ENCODE data around the gene BSND. TPM values are rescaled to one million over a fixed set of nuclear protein-coding genes. Genes with fewer than 3 reads are reported as not detected.

Gene BSND
- total and polyA plus RNA-seq, 9 of the 15 experiments (the other 6 are each of a cell fraction or from before 2014, with no cell fraction given) = not detected

DNA sequence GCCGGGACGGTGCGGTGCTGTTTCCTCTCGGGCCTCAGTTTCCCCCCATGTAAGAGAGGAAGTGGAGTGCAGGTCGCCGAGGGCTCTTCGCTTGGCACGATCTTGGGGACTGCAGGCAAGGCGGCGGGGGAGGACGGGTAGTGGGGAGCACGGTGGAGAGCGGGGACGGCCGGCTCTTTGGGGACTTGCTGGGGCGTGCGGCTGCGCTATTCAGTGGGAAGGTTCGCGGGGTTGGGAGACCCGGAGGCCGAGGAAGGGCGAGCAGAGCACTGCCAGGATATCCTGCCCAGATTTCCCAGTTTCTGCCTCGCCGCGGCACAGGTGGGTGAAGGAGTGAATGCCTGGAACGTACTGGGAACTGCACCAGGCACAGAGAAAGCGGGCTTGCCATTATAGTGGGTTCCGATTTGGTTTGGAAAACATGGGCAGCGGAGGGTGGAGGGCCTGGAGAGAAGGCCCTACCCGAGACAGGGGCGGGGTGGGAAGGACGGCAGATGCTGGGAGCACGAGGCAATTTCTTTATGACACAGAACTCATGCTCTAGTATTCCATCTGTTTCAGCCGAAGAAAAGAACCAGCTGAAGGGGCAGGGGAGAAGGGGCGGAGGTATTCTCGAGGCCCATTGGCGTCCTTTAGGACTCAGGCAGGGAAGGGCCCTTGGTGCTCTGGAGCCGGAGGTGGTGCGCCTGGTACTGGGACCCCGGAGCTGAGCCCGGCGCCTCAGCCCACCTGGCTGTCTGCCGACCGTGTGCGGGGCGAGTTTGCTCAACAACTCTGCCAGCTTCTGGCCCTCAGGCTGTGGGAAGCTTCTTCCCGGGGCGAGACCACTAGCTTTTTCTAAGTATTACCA is 41.6 kb downstream of the BSND start (continued):
- TF ChIP-seq MGA (IDR thresholded peaks at IDR 0.05) = peak; percentile 14; the same call in 1 of the 2 replicates
- TF ChIP-seq ZNF263 (CRISPR knock-in tag; IDR thresholded peaks at IDR 0.05; ENCODE audit: borderline replicate concordance) = peak; percentile 98
- TF ChIP-seq SRSF3 (IDR thresholded peaks at IDR 0.05; ENCODE audit: insufficient read depth, low read length) = no peak
- peak in 1 of 2 experiments; percentile 54 for TF ChIP-seq E2F6 (IDR thresholded peaks at IDR 0.05; ENCODE audit: borderline replicate concordance in 1 of 2, extremely low read depth in 1 of 2, insufficient read depth in 1 of 2, insufficient read length in 1 of 2, low read depth in 1 of 2, low read length in 1 of 2, poor library complexity in 1 of 2, severe bottlenecking in 1 of 2)
- 0 out of 2 replicates have a peak, but pooled peaks have one; percentile 6 for TF ChIP-seq CBX1 (IDR thresholded peaks at IDR 0.05; ENCODE audit: low read depth)
- TF ChIP-seq, protein P1, sequence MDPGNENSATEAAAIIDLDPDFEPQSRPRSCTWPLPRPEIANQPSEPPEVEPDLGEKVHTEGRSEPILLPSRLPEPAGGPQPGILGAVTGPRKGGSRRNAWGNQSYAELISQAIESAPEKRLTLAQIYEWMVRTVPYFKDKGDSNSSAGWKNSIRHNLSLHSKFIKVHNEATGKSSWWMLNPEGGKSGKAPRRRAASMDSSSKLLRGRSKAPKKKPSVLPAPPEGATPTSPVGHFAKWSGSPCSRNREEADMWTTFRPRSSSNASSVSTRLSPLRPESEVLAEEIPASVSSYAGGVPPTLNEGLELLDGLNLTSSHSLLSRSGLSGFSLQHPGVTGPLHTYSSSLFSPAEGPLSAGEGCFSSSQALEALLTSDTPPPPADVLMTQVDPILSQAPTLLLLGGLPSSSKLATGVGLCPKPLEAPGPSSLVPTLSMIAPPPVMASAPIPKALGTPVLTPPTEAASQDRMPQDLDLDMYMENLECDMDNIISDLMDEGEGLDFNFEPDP (CRISPR knock-in tag; IDR thresholded peaks at IDR 0.05) = no peak
- TF ChIP-seq HES1 (IDR thresholded peaks at IDR 0.05; ENCODE audit: low read depth) = no peak
- TF ChIP-seq NRF1 (conservative IDR thresholded peaks at IDR 0.05 in 1 of 2, IDR thresholded peaks at IDR 0.05 in 1 of 2) = 0 out of 4 replicates have a peak, but pooled peaks of 1 of the 2 experiments have one; percentile 12
- no peak for TF ChIP-seq ZC3H4 (CRISPR knock-in tag; IDR thresholded peaks at IDR 0.05; ENCODE audit: borderline replicate concordance)
- peak; percentile 23; the same call in 1 of the 2 replicates for TF ChIP-seq BCOR (IDR thresholded peaks at IDR 0.05)
